Lower leg skin (tissue), 4 donors: Measurements from ENCODE around the gene SIM1. TPM values are rescaled to one million over a fixed set of nuclear protein-coding genes. Genes with fewer than 3 reads are reported as not detected.

Source experiments
- DNase-seq, 2 donors: peaks; one replicate each; pipeline ENCODE4 v3.0.0-alpha.2; 2019; ENCODE audit warnings: low spot score in 2 of 2
- H3K4me3 ChIP-seq: fragments of 200-600 bp; sonication (generic); 2 replicates; pipeline ENCODE4 v1.5.1; 2017; ENCODE audit warnings: mild to moderate bottlenecking, low read depth; ENCODE audit not compliant: poor library complexity, severe bottlenecking
- POLR2A ChIP-seq, 2 donors: fragments of 450-650 bp; IDR thresholded peaks; one replicate each; pipeline ENCODE4 v1.6.1; 2016 to 2017; ENCODE audit warnings: antibody characterized with exemption in 2 of 2, mild to moderate bottlenecking in 1 of 2, moderate library complexity in 1 of 2
- WGBS, 2 donors: methylation state at CpG; one replicate each; pipeline ENCODE4 v1.1.5; 2018; 5-methylcytosine and 5-hydroxymethylcytosine counted together
- intact Hi-C: fragments of 100-400 bp; cut with DNase I; formaldehyde crosslinking; loops from one replicate; pipeline ENCODE4 v1.15.0; 2023; ENCODE audit warnings: low total_unique reads
- total RNA-seq, 4 donors: library from RNA; depleted of rRNA; stranded (reverse); fragments of >200 nt; gene quantifications; one replicate each; pipeline ENCODE4 v1.1.0, GENCODE V29; 2016
- TF ChIP-seq, protein P1 (sequence below), 3 donors: fragments of 450-650 bp; IDR thresholded peaks; one replicate each; pipeline ENCODE4 v1.5.1; 2016; ENCODE audit warnings: antibody characterized with exemption in 3 of 3, mild to moderate bottlenecking in 3 of 3, moderate library complexity in 2 of 3

SIM1 gene
- total RNA-seq, 4 donors from 2014 or later, result 0.66 to 1.1 (median 0.75) TPM

DNA sequence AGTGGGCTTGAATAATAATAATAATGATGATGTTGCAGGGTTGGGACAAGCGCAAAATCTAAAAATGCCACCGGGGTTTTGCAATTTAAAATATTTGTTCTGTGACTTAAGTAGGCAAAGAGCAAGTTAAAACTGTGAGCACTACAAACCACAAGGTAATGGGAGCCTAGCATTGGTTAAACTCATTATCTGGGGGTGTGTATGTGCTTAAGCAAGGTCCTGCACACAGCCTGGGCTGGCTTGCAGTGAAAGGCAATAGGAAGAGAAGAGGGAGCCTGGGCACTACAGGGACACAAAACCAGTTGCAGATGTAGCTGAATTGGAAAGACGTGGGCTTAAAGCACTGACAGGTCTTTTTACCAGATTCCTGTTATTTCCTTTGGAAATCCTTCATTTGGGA is 11.7 kb downstream of the SIM1 start:
- 28 to 31% methylated on average over 3 of the region's 3 CpGs for WGBS, 2 donors
- intact Hi-C loops, result loop anchor here (5.0 kb wide), 1 partner anchor 1136 kb away; no protein-coding TSS in a partner anchor
- no peak overlapping the region for H3K4me3 ChIP-seq
- no peak for DNase-seq
- no peak for TF ChIP-seq POLR2A (IDR thresholded peaks at IDR 0.05)
- TF ChIP-seq, protein P1, sequence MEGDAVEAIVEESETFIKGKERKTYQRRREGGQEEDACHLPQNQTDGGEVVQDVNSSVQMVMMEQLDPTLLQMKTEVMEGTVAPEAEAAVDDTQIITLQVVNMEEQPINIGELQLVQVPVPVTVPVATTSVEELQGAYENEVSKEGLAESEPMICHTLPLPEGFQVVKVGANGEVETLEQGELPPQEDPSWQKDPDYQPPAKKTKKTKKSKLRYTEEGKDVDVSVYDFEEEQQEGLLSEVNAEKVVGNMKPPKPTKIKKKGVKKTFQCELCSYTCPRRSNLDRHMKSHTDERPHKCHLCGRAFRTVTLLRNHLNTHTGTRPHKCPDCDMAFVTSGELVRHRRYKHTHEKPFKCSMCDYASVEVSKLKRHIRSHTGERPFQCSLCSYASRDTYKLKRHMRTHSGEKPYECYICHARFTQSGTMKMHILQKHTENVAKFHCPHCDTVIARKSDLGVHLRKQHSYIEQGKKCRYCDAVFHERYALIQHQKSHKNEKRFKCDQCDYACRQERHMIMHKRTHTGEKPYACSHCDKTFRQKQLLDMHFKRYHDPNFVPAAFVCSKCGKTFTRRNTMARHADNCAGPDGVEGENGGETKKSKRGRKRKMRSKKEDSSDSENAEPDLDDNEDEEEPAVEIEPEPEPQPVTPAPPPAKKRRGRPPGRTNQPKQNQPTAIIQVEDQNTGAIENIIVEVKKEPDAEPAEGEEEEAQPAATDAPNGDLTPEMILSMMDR (IDR thresholded peaks at IDR 0.05), result no peak

DNA sequence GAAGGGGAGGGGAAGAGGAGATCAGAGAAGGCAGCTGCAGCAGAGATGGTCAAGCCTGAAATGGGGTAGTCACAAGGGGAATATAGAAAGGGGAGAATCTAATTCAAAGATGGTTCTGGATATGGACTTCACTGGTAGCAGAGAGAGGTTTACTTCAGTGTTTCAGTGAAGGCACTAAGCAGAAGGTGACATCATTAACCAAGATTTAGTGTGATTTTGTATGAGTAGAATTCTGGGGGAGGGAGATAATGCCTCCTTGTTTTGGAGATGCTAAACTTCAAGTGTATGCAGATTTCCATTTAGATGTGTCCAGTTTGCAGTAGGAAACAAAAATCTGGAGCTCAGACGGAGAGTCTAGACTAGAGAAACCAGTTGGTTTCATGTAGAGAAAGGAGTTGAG is 13.1 kb downstream of the SIM1 start:
- 73 to 85% methylated on average over 1 of the region's 1 CpG for WGBS, 2 donors
- TF ChIP-seq, protein P1 (IDR thresholded peaks at IDR 0.05), result no peak
- no peak for TF ChIP-seq POLR2A (IDR thresholded peaks at IDR 0.05)
- intact Hi-C loops, result loop anchor here (5.0 kb wide), 1 partner anchor 1134 kb away; no protein-coding TSS in a partner anchor
- H3K4me3 ChIP-seq, result no peak overlapping the region
- no peak for DNase-seq

DNA sequence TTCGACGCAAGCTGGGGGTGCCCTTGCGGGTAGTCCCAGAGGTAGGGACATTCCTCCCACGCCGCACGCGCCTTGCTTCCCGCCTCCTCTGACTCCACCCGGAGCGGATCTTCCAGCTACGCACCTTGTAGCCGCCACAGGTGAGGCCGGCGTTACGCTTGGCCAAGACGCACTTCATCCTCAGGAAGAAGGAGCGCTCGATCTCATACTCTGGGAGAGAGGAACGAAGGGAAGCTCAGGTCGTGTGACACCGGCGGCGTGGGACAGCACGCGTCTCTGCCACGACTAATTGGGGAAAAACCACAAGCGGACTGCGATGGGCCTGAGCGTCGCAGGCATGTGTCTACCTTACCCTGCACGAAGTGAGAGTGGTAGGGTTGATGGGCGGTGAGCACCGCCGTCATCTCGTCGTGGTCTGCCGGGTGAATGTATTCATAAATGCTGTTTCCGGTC is 15.5 kb downstream of the SIM1 start:
- no peak overlapping the region for H3K4me3 ChIP-seq
- intact Hi-C loops, result no loop called here
- DNase-seq, result no peak
- TF ChIP-seq POLR2A (IDR thresholded peaks at IDR 0.05), result no peak
- TF ChIP-seq, protein P1 (IDR thresholded peaks at IDR 0.05), result no peak
- WGBS, 2 donors, result 31 to 38% methylated on average over 38 of the region's 38 CpGs

DNA sequence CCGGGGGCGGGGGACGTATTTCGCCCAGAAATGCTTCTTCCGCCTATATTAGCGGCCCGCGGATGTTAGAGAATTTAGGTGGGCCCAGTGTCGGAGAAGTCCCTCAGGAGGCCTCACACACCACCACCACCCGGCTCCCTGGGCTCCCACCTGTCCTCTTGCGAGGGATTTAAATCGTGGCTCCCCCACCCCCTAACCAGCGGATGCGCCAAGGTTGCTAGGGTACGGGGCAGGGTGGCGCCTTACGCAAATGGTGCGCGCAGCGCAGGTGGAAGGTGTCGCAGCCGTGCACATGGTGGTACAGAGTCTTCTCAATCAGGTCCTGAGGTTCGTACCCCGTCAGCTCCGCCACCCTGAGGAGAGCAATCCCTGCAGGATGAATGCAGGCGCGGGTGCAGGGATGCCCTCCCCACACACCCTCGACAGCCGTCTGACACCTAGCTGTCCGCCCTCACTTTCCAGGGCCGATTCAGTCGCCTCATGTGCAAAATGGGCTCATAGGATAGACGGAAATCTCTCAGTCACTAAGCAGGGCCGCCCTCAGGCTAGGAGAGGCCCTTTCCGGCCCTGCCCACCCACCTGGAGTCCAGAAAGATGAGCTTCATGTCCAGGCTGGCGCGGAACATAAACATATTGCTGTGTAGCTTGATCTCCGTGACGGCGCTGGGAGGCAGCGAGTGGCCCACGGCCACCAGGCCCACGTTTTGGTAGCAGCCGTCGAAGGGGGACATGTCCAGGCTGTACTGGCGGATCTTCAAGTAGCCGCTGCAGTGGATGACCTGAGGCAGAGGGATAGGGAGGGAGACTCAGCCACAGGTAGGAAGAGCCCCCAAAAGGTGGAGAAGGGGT is 16.6 kb downstream of the SIM1 start:
- TF ChIP-seq, protein P1 (IDR thresholded peaks at IDR 0.05), result no peak
- TF ChIP-seq POLR2A (IDR thresholded peaks at IDR 0.05), result no peak
- intact Hi-C loops, result no loop called here
- H3K4me3 ChIP-seq, result no peak overlapping the region
- WGBS, 2 donors, result 40 to 48% methylated on average over 47 of the region's 47 CpGs
- DNase-seq, result no peak

DNA sequence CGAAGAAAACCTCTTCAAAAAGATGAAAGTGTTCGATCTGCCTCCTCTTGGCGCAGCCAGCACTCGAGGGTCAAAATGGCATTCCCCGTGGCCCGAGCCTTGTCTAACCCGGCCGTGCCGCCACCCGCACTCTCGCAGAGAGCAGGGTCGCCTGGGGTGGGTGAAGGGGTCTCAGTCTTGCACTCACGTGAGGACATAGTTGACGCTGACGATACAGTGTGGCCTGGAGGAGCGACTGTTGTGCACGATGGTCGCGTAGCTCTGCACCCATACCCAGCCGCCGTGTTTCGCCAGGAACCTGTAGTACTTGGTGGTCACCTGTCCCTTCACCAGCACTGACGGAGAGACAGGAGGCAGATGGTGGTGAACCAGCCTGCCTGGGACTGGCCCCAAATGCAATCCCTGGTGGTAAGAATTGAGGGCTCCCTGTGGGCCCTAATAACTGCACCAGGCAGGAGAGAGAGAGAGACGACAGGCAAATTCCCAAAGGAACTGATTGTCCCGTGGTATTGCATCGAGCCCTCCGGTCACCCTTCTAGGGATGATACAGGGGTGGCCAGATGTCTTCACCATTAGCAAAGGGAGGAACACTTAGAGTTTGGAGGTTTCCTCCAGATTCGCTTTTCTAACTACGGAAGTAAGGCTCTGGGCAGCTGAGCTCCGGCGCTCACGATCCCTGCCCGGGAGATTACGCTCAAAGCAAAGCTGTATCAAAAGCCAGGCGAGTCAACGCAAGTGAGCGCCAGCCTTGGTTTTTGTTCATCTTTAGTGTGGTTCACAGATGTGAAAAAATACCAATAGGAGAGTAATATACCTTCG is 17.4 kb downstream of the SIM1 start:
- DNase-seq, result no peak
- intact Hi-C loops, result no loop called here
- 37 to 42% methylated on average over 38 of the region's 38 CpGs for WGBS, 2 donors
- TF ChIP-seq, protein P1 (IDR thresholded peaks at IDR 0.05), result no peak
- TF ChIP-seq POLR2A (IDR thresholded peaks at IDR 0.05), result no peak
- H3K4me3 ChIP-seq, result no peak overlapping the region
